Suppressor macrophage treated with lipopolysaccharide for 4 hours (primary cell): ENCODE measurements around the gene SPPL2C.

ENCODE experiments used
- DNase-seq: peaks from one replicate; pipeline ENCODE4 v3.0.0-alpha.2; 2020

The SPPL2C gene

GRCh38 chr17:45833920-45834319 is 10.8 kb upstream of the SPPL2C start:
- no peak for DNase-seq

- DNase-seq, result no peak
These were observed 9.9 kb upstream of the SPPL2C start for GRCh38 chr17:45834471-45835396.

- DNase-seq, result no peak
These were observed 9.2 kb upstream of the SPPL2C start for GRCh38 chr17:45835481-45835880.

- no peak for DNase-seq
These were observed 8.3 kb upstream of the SPPL2C start for GRCh38 chr17:45836047-45837044.

- DNase-seq, result no peak
These were observed 7.5 kb upstream of the SPPL2C start for GRCh38 chr17:45837187-45837586.

GRCh38 chr17:45837603-45838002 is 7.1 kb upstream of the SPPL2C start:
- DNase-seq, result no peak

GRCh38 chr17:45838751-45839295 is 5.9 kb upstream of the SPPL2C start:
- DNase-seq, result no peak

- DNase-seq, result no peak
These were observed 5.2 kb upstream of the SPPL2C start for GRCh38 chr17:45839442-45839841.

GRCh38 chr17:45841186-45841585 is 3.5 kb upstream of the SPPL2C start:
- no peak for DNase-seq

- no peak for DNase-seq
These were observed 2.7 kb upstream of the SPPL2C start for GRCh38 chr17:45841883-45842525.

GRCh38 chr17:45843722-45844121 is 959 bp upstream of the SPPL2C start:
- no peak for DNase-seq

- DNase-seq, result no peak
These were observed 900 bp downstream of the SPPL2C start for GRCh38 chr17:45845376-45846185.

- DNase-seq, result no peak
These were observed 1.5 kb downstream of the SPPL2C start for GRCh38 chr17:45846223-45846622.

- no peak for DNase-seq
These were observed 2.0 kb downstream of the SPPL2C start for GRCh38 chr17:45846646-45847045.

- no peak for DNase-seq
These were observed 2.4 kb downstream of the SPPL2C start for GRCh38 chr17:45847101-45847500.

- no peak for DNase-seq
These were observed 3.1 kb downstream of the SPPL2C start for GRCh38 chr17:45847747-45848146.

GRCh38 chr17:45848405-45848804 is 3.7 kb downstream of the SPPL2C start:
- no peak for DNase-seq

- no peak for DNase-seq
These were observed 4.3 kb downstream of the SPPL2C start for GRCh38 chr17:45848868-45849535.

GRCh38 chr17:45849536-45849990 is 4.9 kb downstream of the SPPL2C start:
- no peak for DNase-seq

GRCh38 chr17:45850011-45850410 is 5.3 kb downstream of the SPPL2C start:
- no peak for DNase-seq

GRCh38 chr17:45850468-45850867 is 5.8 kb downstream of the SPPL2C start:
- DNase-seq, result no peak
